Activated naive CD4-positive, alpha-beta T cell treated with anti-CD3 and anti-CD28 coated beads for 36 hours (primary cell): ENCODE data around the gene DENND6A. TPM values are rescaled to one million over a fixed set of nuclear protein-coding genes. Genes with fewer than 3 reads are reported as not detected.
A peak's percentile ranks its signal among the peaks of the same experiment; 100 is the strongest.

Source experiments
- CTCF ChIA-PET: fragments of 350-600 bp; sonication (Branson Sonifier 250); formaldehyde crosslinking; loops from one replicate; lab custom pipeline; 2021; ENCODE audit warnings: antibody characterized with exemption; lab: Charles Lee
- DNase-seq: peaks from one replicate; pipeline ENCODE4 v3.0.0-alpha.2; 2020
- H3K27ac Mint-ChIP-seq: one replicate; pipeline ENCODE4 v1.8.0; 2021; ENCODE audit warnings: mild to moderate bottlenecking, mixed read lengths
- H3K27me3 Mint-ChIP-seq: one replicate; pipeline ENCODE4 v1.8.0; 2021; ENCODE audit warnings: low read depth, mixed read lengths
- H3K36me3 Mint-ChIP-seq: one replicate; pipeline ENCODE4 v1.8.0; 2021; ENCODE audit warnings: low read depth, mixed read lengths
- H3K4me1 Mint-ChIP-seq: one replicate; pipeline ENCODE4 v1.8.0; 2021; ENCODE audit warnings: low read depth, mixed read lengths
- H3K4me3 Mint-ChIP-seq: one replicate; pipeline ENCODE4 v1.8.0; 2021; ENCODE audit warnings: mild to moderate bottlenecking, moderate library complexity, mixed read lengths
- H3K9me3 Mint-ChIP-seq: one replicate; pipeline ENCODE4 v1.8.0; 2021; ENCODE audit warnings: mixed read lengths
- intact Hi-C: fragments of 100-400 bp; cut with micrococcal nuclease; formaldehyde crosslinking; loops from one replicate; pipeline ENCODE4 v1.15.1; 2023
- total RNA-seq, 2 experiments: library from RNA; stranded (reverse); gene quantifications; one replicate each; pipeline ENCODE4 v1.2.3, GENCODE V29; 2021

DENND6A gene
- total RNA-seq, 2 experiments from 2014 or later: 12.3 to 12.4 TPM

- CTCF ChIA-PET: interaction anchor here (1.1 to 1.4 kb wide), 2 partner anchors 12 to 260 kb away, joined by 4 read pairs; no protein-coding TSS in a partner anchor
- Mint-ChIP-seq H3K27me3 (no peaks in the 10 kb centered on the region), H3K9me3 (no peaks in the 10 kb centered on the region), H3K27ac (no peak overlapping the region), H3K4me3 (no peak overlapping the region), H3K4me1 (peaks cover 46% of the 10 kb centered on the region), H3K36me3 (peaks cover 9% of the 10 kb centered on the region)
- no peak for DNase-seq
- intact Hi-C loops: loop anchor here (10.0 kb wide), 2 partner anchors 808 to 888 kb away; no protein-coding TSS in a partner anchor
Measured at GRCh38 chr3:57592306-57592705, 100.6 kb downstream of the DENND6A start.

DNA sequence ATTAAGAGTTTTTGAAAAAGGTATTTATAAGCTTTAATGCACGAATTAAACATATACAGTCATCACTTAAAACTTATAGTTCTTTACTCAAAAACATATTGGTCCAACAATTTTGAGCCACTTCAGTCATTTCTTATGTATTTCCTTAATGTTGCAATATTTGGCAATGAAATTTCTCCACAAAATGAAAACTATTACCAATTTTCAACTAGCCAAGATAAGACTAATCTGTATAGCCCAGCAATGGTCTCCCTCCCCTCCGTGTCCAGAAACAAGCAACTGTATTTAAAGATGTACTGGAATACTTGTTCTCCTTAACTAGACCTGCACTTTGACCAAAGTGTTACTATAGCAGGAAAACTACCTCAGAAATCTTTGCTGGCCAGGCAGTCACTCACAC, 105.0 kb downstream of the DENND6A start:
- Mint-ChIP-seq H3K27me3 (no peaks in the 10 kb centered on the region), H3K36me3 (peaks cover 9% of the 10 kb centered on the region), H3K4me1 (peaks cover 40% of the 10 kb centered on the region), H3K4me3 (no peak overlapping the region), H3K27ac (no peak overlapping the region), H3K9me3 (no peaks in the 10 kb centered on the region)
- CTCF ChIA-PET: no interaction called here
- no peak for DNase-seq
- intact Hi-C loops: no loop called here

DNA sequence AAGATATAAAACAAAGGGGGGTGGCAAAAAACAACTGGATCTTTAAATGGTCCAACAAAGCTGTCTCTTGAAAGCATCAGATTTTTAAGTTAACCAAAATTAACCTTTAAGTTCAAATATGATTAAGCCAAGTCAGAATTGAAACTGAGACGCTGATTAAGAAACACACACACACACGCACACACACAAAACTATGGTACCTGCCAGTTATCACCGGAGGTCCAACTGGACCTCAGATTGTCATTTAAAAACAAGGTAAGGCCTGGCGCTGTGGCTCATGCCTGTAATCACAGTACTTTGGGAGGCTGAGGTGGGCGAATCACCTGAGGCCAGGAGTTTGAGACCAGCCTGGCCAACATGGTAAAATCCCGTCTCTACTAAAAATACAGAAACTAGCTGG, 106.1 kb downstream of the DENND6A start:
- no peak overlapping the region for H3K27ac Mint-ChIP-seq
- peaks cover 35% of the 10 kb centered on the region for H3K4me1 Mint-ChIP-seq
- intact Hi-C loops: no loop called here
- no peaks in the 10 kb centered on the region for H3K9me3 Mint-ChIP-seq
- H3K4me3 Mint-ChIP-seq: no peak overlapping the region
- peaks cover 12% of the 10 kb centered on the region for H3K36me3 Mint-ChIP-seq
- no peaks in the 10 kb centered on the region for H3K27me3 Mint-ChIP-seq
- DNase-seq: peak; percentile 20
- CTCF ChIA-PET: interaction anchor here (0.5 to 0.7 kb wide), 2 partner anchors 99 to 370 kb away, joined by 3 read pairs; no protein-coding TSS in a partner anchor

- Mint-ChIP-seq H3K4me1 (peaks cover 28% of the 10 kb centered on the region), H3K9me3 (no peaks in the 10 kb centered on the region), H3K4me3 (no peak overlapping the region), H3K27me3 (no peaks in the 10 kb centered on the region), H3K36me3 (peaks cover 12% of the 10 kb centered on the region), H3K27ac (no peak overlapping the region)
- no peak for DNase-seq
- CTCF ChIA-PET: no interaction called here
- intact Hi-C loops: loop anchor here (1.0 kb wide), 1 partner anchor 186 kb away; no protein-coding TSS in a partner anchor
Measured at GRCh38 chr3:57583544-57583943, 109.3 kb downstream of the DENND6A start.

DNA sequence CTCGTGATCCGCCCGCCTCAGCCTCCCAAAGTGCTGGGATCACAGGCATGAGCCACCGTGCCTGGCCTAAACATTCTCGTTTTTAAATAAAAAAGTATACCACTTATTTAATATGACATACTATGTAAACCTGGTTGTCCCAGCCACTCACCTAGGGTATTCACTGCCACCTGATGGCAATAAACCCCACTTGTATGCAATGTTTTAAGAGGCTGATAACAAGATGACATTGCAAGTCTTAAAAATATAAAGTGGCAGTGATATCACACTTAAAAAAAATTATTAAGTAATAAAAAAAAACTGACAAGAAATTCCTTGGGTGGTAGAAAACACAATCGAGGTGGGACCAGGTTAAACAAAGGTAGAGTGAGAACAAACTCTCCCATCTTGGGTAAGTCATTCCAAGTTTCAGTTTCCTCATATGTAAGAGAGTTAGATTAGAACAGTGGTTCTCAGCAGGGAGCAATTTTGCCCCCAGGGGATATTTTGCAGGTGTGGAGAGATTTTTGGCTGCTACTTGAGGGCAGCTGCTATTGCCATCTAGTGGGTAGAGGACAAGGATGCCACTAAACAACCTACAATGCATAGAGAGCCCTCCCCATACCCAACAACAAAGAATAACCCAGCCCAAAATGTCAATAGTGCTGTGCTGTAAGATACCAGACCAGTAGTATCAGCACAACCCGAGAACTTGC, 110.3 kb downstream of the DENND6A start:
- DNase-seq: no peak
- peaks cover 29% of the 10 kb centered on the region for H3K4me1 Mint-ChIP-seq
- no peak overlapping the region for H3K4me3 Mint-ChIP-seq
- H3K27ac Mint-ChIP-seq: peak overlapping the region; percentile 39
- intact Hi-C loops: loop anchor here (1.0 kb wide), 1 partner anchor 185 kb away; no protein-coding TSS in a partner anchor
- no peaks in the 10 kb centered on the region for H3K27me3 Mint-ChIP-seq
- peaks cover 15% of the 10 kb centered on the region for H3K36me3 Mint-ChIP-seq
- CTCF ChIA-PET: no interaction called here
- no peaks in the 10 kb centered on the region for H3K9me3 Mint-ChIP-seq

DNA sequence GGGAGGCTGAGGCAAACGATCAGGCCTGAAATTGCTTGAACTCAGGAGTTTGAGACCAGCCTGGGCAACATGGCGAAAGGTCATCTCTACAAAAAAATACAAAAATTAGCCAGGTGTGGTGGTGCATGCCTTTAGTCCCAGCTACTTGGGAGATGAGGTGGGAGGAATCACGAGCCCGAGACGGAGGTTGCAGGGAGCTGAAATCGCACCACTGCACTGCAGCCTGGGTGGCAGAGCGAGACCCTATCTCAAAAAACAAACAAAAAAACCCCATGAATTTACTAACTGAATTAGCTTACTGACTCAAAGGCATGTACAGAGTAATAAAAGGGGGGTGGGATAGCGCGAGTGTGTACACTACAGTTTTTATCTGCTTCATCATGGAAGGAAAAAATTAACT, 115.1 kb downstream of the DENND6A start:
- Mint-ChIP-seq H3K27ac (no peak overlapping the region), H3K4me3 (no peak overlapping the region), H3K9me3 (no peaks in the 10 kb centered on the region), H3K4me1 (peaks cover 18% of the 10 kb centered on the region), H3K36me3 (peaks cover 30% of the 10 kb centered on the region), H3K27me3 (no peaks in the 10 kb centered on the region)
- intact Hi-C loops: no loop called here
- CTCF ChIA-PET: interaction anchor here (0.6 kb wide), 1 partner anchor 7 kb away, joined by 3 read pairs; no protein-coding TSS in a partner anchor
- DNase-seq: no peak

GRCh38 chr3:57575966-57576626, 116.8 kb downstream of the DENND6A start:
- Mint-ChIP-seq H3K27ac (peak overlapping the region; percentile 12), H3K9me3 (no peaks in the 10 kb centered on the region), H3K27me3 (no peaks in the 10 kb centered on the region), H3K36me3 (peaks cover 28% of the 10 kb centered on the region), H3K4me3 (no peak overlapping the region), H3K4me1 (peaks cover 16% of the 10 kb centered on the region)
- CTCF ChIA-PET: no interaction called here
- intact Hi-C loops: no loop called here
- DNase-seq: no peak

Other genes with a start within 250 kb of the DENND6A start
- under 1 TPM in 1 of 2 experiments, not detected in 1; 0.05 TPM for gene DNAH12, start 148.7 kb downstream of the DENND6A start, total RNA-seq
- gene PDE12, start 136.8 kb downstream of the DENND6A start, total RNA-seq: 10 to 100 TPM; 15.3 to 15.6 TPM
- gene ARF4, start 95.7 kb downstream of the DENND6A start, total RNA-seq: 10 to 100 TPM; 49.0 to 50.8 TPM
- gene SLMAP, start 63.2 kb upstream of the DENND6A start, total RNA-seq: 10 to 100 TPM; 35.1 TPM